Measurements from ENCODE around the gene TMEM143. TPM values are rescaled to one million over a fixed set of nuclear protein-coding genes. Genes with fewer than 3 reads are reported as not detected.

TMEM143 gene
- total and polyA plus RNA-seq, 10 donors: 5.8 to 14.8 (median 9.1) TPM

DNA sequence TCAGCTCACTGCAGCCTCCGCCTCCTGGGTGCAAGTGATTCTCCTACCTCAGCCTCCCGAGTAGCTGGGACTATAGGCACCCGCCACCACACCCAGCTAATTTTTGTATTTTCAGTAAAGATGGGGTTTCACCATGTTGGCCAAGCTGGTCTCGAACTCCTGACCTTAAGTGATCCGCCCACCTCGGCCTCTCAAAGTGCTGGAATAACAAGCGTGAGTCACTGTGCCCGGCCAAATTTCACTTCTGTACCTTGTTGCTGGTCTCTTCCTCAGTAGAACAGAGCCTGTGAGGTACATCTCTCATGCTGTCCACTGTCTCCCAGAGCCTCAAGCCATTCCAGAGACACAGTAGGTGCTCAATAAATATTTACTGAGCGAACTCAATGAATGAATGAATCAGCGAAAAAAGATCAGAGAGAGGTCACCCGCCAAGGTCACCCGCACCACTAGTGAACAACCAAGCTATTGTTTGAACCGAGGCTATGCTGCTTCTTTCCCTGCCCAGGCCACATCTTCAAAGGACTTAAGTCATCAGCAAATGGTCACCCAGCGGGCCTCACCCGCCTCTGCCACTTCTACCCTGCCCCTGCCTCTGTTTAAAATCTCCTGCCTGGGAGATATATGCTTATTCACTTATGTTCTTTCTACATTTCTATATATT is 9.3 kb downstream of the TMEM143 start:
- H3K27me3 ChIP-seq (replicated peaks in 1 of 7): no peaks in the 10 kb centered on the region
- WGBS, 5 donors: 84 to 93% (median 93%) methylated on average over 15 of the region's 15 CpGs
- peaks cover 0 to 17% (median 0%) of the 10 kb centered on the region in 6 donors for H3K36me3 ChIP-seq
- intact Hi-C loops (cut with DNase I; ENCODE audit: low total_unique reads): no loop called here
- H3K4me1 ChIP-seq: peaks cover 0 to 3% (median 0%) of the 10 kb centered on the region in 6 donors
- TF ChIP-seq POLR2A (IDR thresholded peaks at IDR 0.05): no peak
- TF ChIP-seq, protein P1, sequence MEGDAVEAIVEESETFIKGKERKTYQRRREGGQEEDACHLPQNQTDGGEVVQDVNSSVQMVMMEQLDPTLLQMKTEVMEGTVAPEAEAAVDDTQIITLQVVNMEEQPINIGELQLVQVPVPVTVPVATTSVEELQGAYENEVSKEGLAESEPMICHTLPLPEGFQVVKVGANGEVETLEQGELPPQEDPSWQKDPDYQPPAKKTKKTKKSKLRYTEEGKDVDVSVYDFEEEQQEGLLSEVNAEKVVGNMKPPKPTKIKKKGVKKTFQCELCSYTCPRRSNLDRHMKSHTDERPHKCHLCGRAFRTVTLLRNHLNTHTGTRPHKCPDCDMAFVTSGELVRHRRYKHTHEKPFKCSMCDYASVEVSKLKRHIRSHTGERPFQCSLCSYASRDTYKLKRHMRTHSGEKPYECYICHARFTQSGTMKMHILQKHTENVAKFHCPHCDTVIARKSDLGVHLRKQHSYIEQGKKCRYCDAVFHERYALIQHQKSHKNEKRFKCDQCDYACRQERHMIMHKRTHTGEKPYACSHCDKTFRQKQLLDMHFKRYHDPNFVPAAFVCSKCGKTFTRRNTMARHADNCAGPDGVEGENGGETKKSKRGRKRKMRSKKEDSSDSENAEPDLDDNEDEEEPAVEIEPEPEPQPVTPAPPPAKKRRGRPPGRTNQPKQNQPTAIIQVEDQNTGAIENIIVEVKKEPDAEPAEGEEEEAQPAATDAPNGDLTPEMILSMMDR (IDR thresholded peaks at IDR 0.05 in 8 of 11, conservative IDR thresholded peaks at IDR 0.05 in 3 of 11): no peak
- no peak for TF ChIP-seq POLR2AphosphoS5 (IDR thresholded peaks at IDR 0.05)
- no peak for DNase-seq
- H3K9me3 ChIP-seq: no peaks in the 10 kb centered on the region
- H3K4me3 ChIP-seq: no peak overlapping the region
- no peak overlapping the region for H3K27ac ChIP-seq

DNA sequence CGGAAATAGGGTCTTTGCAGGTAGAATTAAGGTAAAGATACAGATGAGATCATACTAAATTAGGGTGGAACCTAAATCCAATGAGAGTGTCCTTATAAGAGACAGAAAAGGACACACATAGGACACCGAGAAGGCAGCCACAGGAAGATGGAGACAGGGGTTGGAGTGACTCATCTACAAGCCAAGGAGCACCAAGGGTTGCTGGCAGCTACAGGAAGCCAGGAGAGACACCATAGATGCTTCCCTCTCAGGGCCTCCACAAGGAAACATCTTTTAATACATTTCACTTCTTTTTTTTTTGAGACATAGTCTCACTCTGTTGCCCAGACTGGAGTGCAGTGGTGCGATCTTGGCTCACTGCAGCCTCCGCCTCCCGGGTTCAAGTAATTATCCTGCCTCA is 10.1 kb downstream of the TMEM143 start:
- 86 to 96% (median 91%) methylated on average over 5 of the region's 5 CpGs for WGBS, 5 donors
- DNase-seq: no peak
- TF ChIP-seq POLR2A (IDR thresholded peaks at IDR 0.05) (no peak), POLR2AphosphoS5 (IDR thresholded peaks at IDR 0.05) (no peak)
- TF ChIP-seq, protein P1 (IDR thresholded peaks at IDR 0.05 in 8 of 11, conservative IDR thresholded peaks at IDR 0.05 in 3 of 11): no peak
- no peak overlapping the region for H3K4me3 ChIP-seq
- H3K9me3 ChIP-seq: no peaks in the 10 kb centered on the region
- peaks cover 0 to 11% (median 0%) of the 10 kb centered on the region in 6 donors for H3K36me3 ChIP-seq
- no peaks in the 10 kb centered on the region for H3K27me3 ChIP-seq (replicated peaks in 1 of 7)
- H3K4me1 ChIP-seq: peaks cover 0 to 3% (median 0%) of the 10 kb centered on the region in 6 donors
- intact Hi-C loops (cut with DNase I; ENCODE audit: low total_unique reads): no loop called here
- H3K27ac ChIP-seq: no peak overlapping the region

DNA sequence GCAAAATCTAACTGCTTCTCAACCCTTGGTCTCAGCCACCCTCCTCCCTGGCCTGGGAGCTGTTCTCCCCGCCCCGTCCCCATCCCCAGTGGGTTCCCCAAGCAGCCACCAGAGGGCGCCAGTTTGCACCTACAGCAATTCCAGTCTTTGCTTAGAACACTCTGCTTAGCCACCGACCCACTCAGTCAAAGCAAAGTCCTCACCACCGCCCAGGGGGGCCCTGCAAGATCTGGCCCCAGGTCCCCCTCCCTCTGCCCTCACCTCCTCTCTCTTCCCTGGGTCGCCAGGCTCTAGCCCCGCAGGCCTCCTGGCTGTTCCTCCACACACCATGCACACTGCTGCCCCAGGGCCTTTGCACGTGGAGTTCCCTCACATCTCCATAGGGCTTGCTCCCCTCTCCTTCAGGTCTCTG is 12.4 kb downstream of the TMEM143 start:
- Histone ChIP-seq H3K27ac (no peak overlapping the region), H3K36me3 (peaks cover 0 to 8% (median 0%) of the 10 kb centered on the region in 6 donors), H3K4me3 (no peak overlapping the region), H3K27me3 (replicated peaks in 1 of 7) (no peaks in the 10 kb centered on the region), H3K4me1 (peaks cover 0 to 3% (median 0%) of the 10 kb centered on the region in 6 donors), H3K9me3 (no peaks in the 10 kb centered on the region)
- DNase-seq: peak; percentile 93
- intact Hi-C loops (cut with DNase I; ENCODE audit: low total_unique reads): no loop called here
- WGBS, 5 donors: 41 to 52% (median 45%) methylated on average over 8 of the region's 8 CpGs
- TF ChIP-seq, protein P1 (IDR thresholded peaks at IDR 0.05 in 8 of 11, conservative IDR thresholded peaks at IDR 0.05 in 3 of 11): peak; percentile 62 to 95 (median 86)
- no peak for TF ChIP-seq POLR2A (IDR thresholded peaks at IDR 0.05)

GRCh38 chr19:48350856-48351255 is 12.9 kb downstream of the TMEM143 start:
- Histone ChIP-seq H3K27me3 (replicated peaks in 1 of 7) (no peaks in the 10 kb centered on the region), H3K27ac (no peak overlapping the region), H3K9me3 (no peaks in the 10 kb centered on the region), H3K36me3 (peaks cover 0 to 8% (median 0%) of the 10 kb centered on the region in 6 donors), H3K4me3 (no peak overlapping the region), H3K4me1 (peaks cover 0 to 3% (median 0%) of the 10 kb centered on the region in 6 donors)
- intact Hi-C loops (cut with DNase I; ENCODE audit: low total_unique reads): no loop called here
- TF ChIP-seq, protein P1 (IDR thresholded peaks at IDR 0.05 in 8 of 11, conservative IDR thresholded peaks at IDR 0.05 in 3 of 11): no peak
- TF ChIP-seq POLR2A (IDR thresholded peaks at IDR 0.05) (no peak), POLR2AphosphoS5 (IDR thresholded peaks at IDR 0.05) (no peak)
- WGBS, 5 donors: 91 to 95% (median 94%) methylated on average over 5 of the region's 5 CpGs
- DNase-seq: no peak
